GM12878 (cell line): Measurements from ENCODE around the gene NKG7. TPM values are rescaled to one million over a fixed set of nuclear protein-coding genes. Genes with fewer than 3 reads are reported as not detected.
A peak's percentile ranks its signal among the peaks of the same experiment; 100 is the strongest.

Experiments used
- ATAC-seq: fragments of 200-7000 bp; cut with Tn5 transposase; 3 replicates; pipeline ENCODE4 v1.9.1; 2020; ENCODE audit warnings: mild to moderate bottlenecking, moderate library complexity
- BruUV-seq: library from RNA; stranded (reverse); fragments of 400-500 nt; replicated peaks from 2 replicates; lab custom pipeline; 2021; lab: Mats Ljungman, UMichigan
- CTCF ChIA-PET: fragments of 300-600 bp; sonication (Branson Sonifier 250); formaldehyde crosslinking; extraction: SDS; loops from one replicate; lab custom pipeline; 2021; ENCODE audit warnings: inconsistent platforms; lab: Yijun Ruan, JAX
- POLR2A ChIA-PET: fragments of 350-600 bp; formaldehyde crosslinking; extraction: SDS; loops from one replicate; lab custom pipeline; 2021; ENCODE audit warnings: inconsistent platforms; lab: Charles Lee
- RAD21 ChIA-PET: fragments of 300-600 bp; sonication (Branson Sonifier 250); formaldehyde crosslinking; loops from one replicate; lab custom pipeline; 2023; ENCODE audit warnings: antibody characterized with exemption; ENCODE audit not compliant: unreplicated experiment; lab: Charles Lee
- SMC1A ChIA-PET: fragments of 300-600 bp; sonication (Branson Sonifier 250); formaldehyde crosslinking; loops from one replicate; lab custom pipeline; 2023; ENCODE audit not compliant: unreplicated experiment, uncharacterized antibody; lab: Charles Lee
- DNase-seq: peaks from one replicate; pipeline ENCODE4 v3.0.0-alpha.2; 2011; ENCODE audit warnings: low read depth, low spot score
- FAIRE-seq: peaks from 3 replicates; lab custom pipeline; 2011; peaks lifted over from hg19 to GRCh38; lab: Jason Lieb, UNC
- H2AFZ ChIP-seq: 2 replicates; pipeline ENCODE4 v1.6.0; 2011; ENCODE audit warnings: low read depth, low read length, control low read depth; ENCODE audit not compliant: control insufficient read depth
- H3K27ac ChIP-seq: 2 replicates; pipeline ENCODE4 v1.5.1; 2011; ENCODE audit warnings: control low read depth; ENCODE audit not compliant: control insufficient read depth, insufficient read depth
- H3K27me3 ChIP-seq, 2 experiments: replicated peaks in 1 of 2; 2 replicates each; pipeline versions ENCODE4 v1.6.0 to v1.6.1; 2011; ENCODE audit warnings: low read length in 1 of 2; ENCODE audit not compliant: control insufficient read depth in 2 of 2, insufficient read depth in 2 of 2
- H3K36me3 ChIP-seq, 2 experiments: 2 replicates each; pipeline ENCODE4 v1.5.1; 2011; ENCODE audit warnings: low read length in 1 of 2; ENCODE audit not compliant: control insufficient read depth in 2 of 2, insufficient read depth in 2 of 2
- H3K4me1 ChIP-seq: 2 replicates; pipeline ENCODE4 v1.6.1; 2011; ENCODE audit warnings: mild to moderate bottlenecking, low read length, moderate library complexity, mixed read lengths; ENCODE audit not compliant: control insufficient read depth, insufficient read depth
- H3K4me2 ChIP-seq: 2 replicates; pipeline ENCODE4 v1.6.0; 2011; ENCODE audit warnings: control low read depth; ENCODE audit not compliant: control insufficient read depth, insufficient read depth
- H3K4me3 ChIP-seq: fragments of 200-600 bp; sonication (generic); 2 replicates; pipeline ENCODE4 v1.5.1; 2016
- H3K79me2 ChIP-seq: 2 replicates; pipeline ENCODE4 v1.6.0; 2011; ENCODE audit warnings: low read length; ENCODE audit not compliant: control insufficient read depth, insufficient read depth
- H3K9ac ChIP-seq: 2 replicates; pipeline ENCODE4 v1.8.0; 2011; ENCODE audit warnings: low read length, control low read depth, mixed read lengths; ENCODE audit not compliant: control insufficient read depth, insufficient read depth
- H3K9me3 ChIP-seq: replicated peaks from 3 replicates; pipeline ENCODE4 v1.5.1; 2011; ENCODE audit warnings: mild to moderate bottlenecking, low read length; ENCODE audit not compliant: control insufficient read depth, insufficient read depth
- H4K20me1 ChIP-seq: 2 replicates; pipeline ENCODE4 v1.6.0; 2011; ENCODE audit not compliant: control insufficient read depth, insufficient read depth
- ASH2L ChIP-seq: fragments of 300-600, 200-600 bp; sonication (generic); IDR thresholded peaks from 2 replicates; pipeline ENCODE4 v1.6.1; 2017; ENCODE audit warnings: low read depth, mild to moderate bottlenecking, borderline replicate concordance
- CREM ChIP-seq: IDR thresholded peaks from 2 replicates; pipeline ENCODE4 v1.6.1; 2014; ENCODE audit warnings: antibody characterized with exemption, low read depth
- EED ChIP-seq: sonication (generic); IDR thresholded peaks from 2 replicates; pipeline ENCODE4 v1.6.1; 2016; ENCODE audit warnings: antibody characterized with exemption, low read depth
- EGR1 ChIP-seq, 2 experiments: IDR thresholded peaks; 1 replicate in 1 of 2; 2 replicates in 1 of 2; pipeline ENCODE4 v1.6.1; 2011 to 2012; ENCODE audit warnings: low read depth in 2 of 2, low read length in 2 of 2, borderline replicate concordance in 1 of 2, mild to moderate bottlenecking in 1 of 2, moderate library complexity in 1 of 2
- MYB ChIP-seq: fragments of 150-350 bp; IDR thresholded peaks from 2 replicates; pipeline ENCODE4 v1.6.1; 2014; ENCODE audit warnings: mild to moderate bottlenecking, low read depth, low read length, borderline replicate concordance
- MYC ChIP-seq: IDR thresholded peaks from 2 replicates; pipeline ENCODE4 v1.6.1; 2011; ENCODE audit warnings: mild to moderate bottlenecking, low read length, moderate library complexity, inconsistent platforms; ENCODE audit not compliant: insufficient read depth, insufficient replicate concordance, insufficient read length, severe bottlenecking
- NR2F1 ChIP-seq: fragments of 450-650 bp; conservative IDR thresholded peaks from 2 replicates; pipeline ENCODE4 v1.6.1; 2017; ENCODE audit warnings: mild to moderate bottlenecking
- SMAD1 ChIP-seq: fragments of 450-650 bp; IDR thresholded peaks from 2 replicates; pipeline ENCODE4 v1.6.1; 2018; ENCODE audit warnings: mild to moderate bottlenecking, low read depth; ENCODE audit not compliant: partially characterized antibody
- WGBS: methylation state at CpG from one replicate; pipeline ENCODE4 v1.1.6; 2016; ENCODE audit warnings: low lambda C conversion rate; ENCODE audit not compliant: insufficient replicate concordance, insufficient coverage; ENCODE audit errors: missing lambda C conversion rate; 5-methylcytosine and 5-hydroxymethylcytosine counted together
- in situ Hi-C: fragments of 300-500 bp; cut with MboI; formaldehyde crosslinking; loops from 9 replicates; pipeline ENCODE4 v1.14.3; 2018; ENCODE audit warnings: mixed read lengths
- intact Hi-C: fragments of 100-400 bp; cut with micrococcal nuclease; formaldehyde crosslinking; loops from one replicate; pipeline ENCODE4 v1.14.2; 2022; ENCODE audit not compliant: unreplicated experiment
- polyA plus RNA-seq, 11 experiments: library from polyadenylated mRNA; depleted of rRNA in 4 of 11; unstranded in 6 of 11; stranded (reverse) in 5 of 11; fragments of >200 nt; fragmentation: Nextera tagmentation in 4 of 11; fragmentation: Illumina TruSeq in 1 of 11; extraction: Ambion mirVana in 4 of 11; extraction: Trizol in 1 of 11; gene quantifications; 1 replicate in 1 of 11; 2 replicates in 10 of 11; pipeline versions ENCODE4 v1.2.1 to v1.2.3, GENCODE V29; 2011 to 2016; ENCODE audit warnings: inconsistent platforms in 2 of 11, missing spikeins in 2 of 11, low read depth in 1 of 11
- total RNA-seq, 4 experiments: library from RNA; depleted of rRNA in 3 of 4; stranded (reverse); fragments of >200 nt in 3 of 4; fragmentation: Illumina TruSeq in 1 of 4; extraction: Trizol in 1 of 4; gene quantifications; 2 replicates each; pipeline versions ENCODE4 v1.2.1 to v1.2.3, GENCODE V29; 2013 to 2021
- TF ChIP-seq, protein P1 (sequence below): IDR thresholded peaks from 2 replicates; pipeline ENCODE4 v1.6.1; 2011; ENCODE audit warnings: low read depth, low read length, improper control_type of control experiment, borderline replicate concordance
- TF ChIP-seq, protein P2 (sequence below): IDR thresholded peaks from 2 replicates; pipeline ENCODE4 v1.6.1; 2011; ENCODE audit warnings: borderline replicate concordance, low read depth, mild to moderate bottlenecking, moderate library complexity, low read length; ENCODE audit not compliant: insufficient read depth, poor library complexity, severe bottlenecking
- TF ChIP-seq, protein P3 (sequence below): fragments of 450-650 bp; IDR thresholded peaks from 2 replicates; pipeline ENCODE4 v1.6.1; 2018; ENCODE audit warnings: mild to moderate bottlenecking, low read depth, moderate library complexity; ENCODE audit not compliant: partially characterized antibody

NKG7 gene
- total and polyA plus RNA-seq, 10 of the 15 experiments (the other 5 are each of a cell fraction or from before 2014, with no cell fraction given) = 10.0 to 48.7 (median 22.3) TPM

DNA sequence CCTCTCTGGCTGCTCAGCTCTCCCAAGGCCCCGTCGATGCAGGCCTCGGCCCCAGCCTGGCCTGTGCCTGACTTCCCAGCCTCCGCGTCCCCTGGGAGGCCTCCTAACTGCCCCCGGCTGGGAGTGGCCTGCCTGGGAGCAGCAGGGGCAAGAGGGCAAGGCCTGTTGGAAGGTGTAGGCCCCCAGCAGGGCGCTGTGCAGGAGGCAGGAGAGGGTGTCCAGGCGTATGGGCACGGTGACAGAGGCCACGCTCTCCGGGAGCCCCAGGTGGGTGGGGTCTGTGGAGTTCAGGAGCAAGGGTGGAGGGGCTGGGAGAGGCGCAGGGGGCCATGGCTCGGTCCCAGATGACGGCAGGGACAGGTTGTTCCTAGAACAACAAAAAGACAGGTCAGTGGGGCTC is 16.7 kb upstream of the NKG7 start (continued):
- TF ChIP-seq EED = no peak
- TF ChIP-seq ASH2L = no peak
- no peak for TF ChIP-seq SMAD1
- TF ChIP-seq MYC = no peak
- no peak for TF ChIP-seq CREM
- TF ChIP-seq, protein P1, sequence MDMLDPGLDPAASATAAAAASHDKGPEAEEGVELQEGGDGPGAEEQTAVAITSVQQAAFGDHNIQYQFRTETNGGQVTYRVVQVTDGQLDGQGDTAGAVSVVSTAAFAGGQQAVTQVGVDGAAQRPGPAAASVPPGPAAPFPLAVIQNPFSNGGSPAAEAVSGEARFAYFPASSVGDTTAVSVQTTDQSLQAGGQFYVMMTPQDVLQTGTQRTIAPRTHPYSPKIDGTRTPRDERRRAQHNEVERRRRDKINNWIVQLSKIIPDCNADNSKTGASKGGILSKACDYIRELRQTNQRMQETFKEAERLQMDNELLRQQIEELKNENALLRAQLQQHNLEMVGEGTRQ = no peak

DNA sequence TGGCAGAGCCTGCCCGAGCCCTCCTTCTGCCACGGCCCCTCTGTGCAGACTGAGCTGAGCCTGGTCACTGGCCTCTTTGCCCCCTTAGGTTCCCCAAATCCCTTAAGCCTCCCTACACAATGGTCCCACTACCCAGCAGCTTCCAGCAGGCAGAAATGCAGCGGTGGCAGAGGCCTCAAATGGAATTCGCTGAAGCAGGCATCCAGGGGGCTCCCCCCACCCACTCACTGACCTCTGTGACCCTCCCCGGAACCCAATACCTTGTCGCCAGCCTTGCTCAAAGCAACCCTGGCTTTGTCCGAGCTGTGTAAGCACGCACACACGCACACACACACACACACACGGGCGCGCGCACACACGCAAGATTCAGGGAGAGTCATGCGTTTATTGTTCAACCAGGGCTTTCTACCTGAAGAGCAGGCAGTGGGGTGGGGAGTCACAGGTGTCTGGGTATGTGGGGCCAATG is 15.5 kb upstream of the NKG7 start, which contains the start of gene LIM2:
Gene LIM2, minus strand, starts transcription at position 51 of the 466 bp plus-strand sequence. CDS start 531 bp downstream, outside the sequence.
- no peak for DNase-seq
- Histone ChIP-seq H3K79me2 (no peaks in the 10 kb centered on the region), H4K20me1 (no peaks in the 10 kb centered on the region), H3K27me3 (no peaks in the 10 kb centered on the region), H3K4me1 (peaks cover 9% of the 10 kb centered on the region), H3K4me3 (no peak within 1 kb of the TSS), H3K27ac (no peak within 1 kb of the TSS), H3K9me3 (no peaks in the 10 kb centered on the region), H3K9ac (no peak within 1 kb of the TSS), H3K4me2 (no peak within 1 kb of the TSS), H2AFZ (no peak within 1 kb of the TSS), H3K36me3 (no peaks in the 10 kb centered on the region)
- no TSS peak for BruUV-seq
- ChIA-PET CTCF (interaction anchor here (0.7 to 0.8 kb wide), 2 partner anchors 29 to 273 kb away, joined by 3 read pairs; partner anchors contain the start of gene SIGLEC10), POLR2A (interaction anchor here (1.0 kb wide), 1 partner anchor 29 kb away, joined by 3 read pairs; the partner anchor contains the start of gene SIGLEC10), RAD21 (no interaction called here), SMC1A (interaction anchor here (0.9 kb wide), 1 partner anchor 12 kb away, joined by 3 read pairs; no protein-coding TSS in a partner anchor)
- TF ChIP-seq MYB = no peak
- peak in 1 of 2 experiments; percentile 59; a peak in 2 of 3 replicates for TF ChIP-seq EGR1 (IDR thresholded peaks at IDR 0.05; ENCODE audit: borderline replicate concordance in 1 of 2, low read depth in 2 of 2, low read length in 2 of 2)
- TF ChIP-seq, protein P2, sequence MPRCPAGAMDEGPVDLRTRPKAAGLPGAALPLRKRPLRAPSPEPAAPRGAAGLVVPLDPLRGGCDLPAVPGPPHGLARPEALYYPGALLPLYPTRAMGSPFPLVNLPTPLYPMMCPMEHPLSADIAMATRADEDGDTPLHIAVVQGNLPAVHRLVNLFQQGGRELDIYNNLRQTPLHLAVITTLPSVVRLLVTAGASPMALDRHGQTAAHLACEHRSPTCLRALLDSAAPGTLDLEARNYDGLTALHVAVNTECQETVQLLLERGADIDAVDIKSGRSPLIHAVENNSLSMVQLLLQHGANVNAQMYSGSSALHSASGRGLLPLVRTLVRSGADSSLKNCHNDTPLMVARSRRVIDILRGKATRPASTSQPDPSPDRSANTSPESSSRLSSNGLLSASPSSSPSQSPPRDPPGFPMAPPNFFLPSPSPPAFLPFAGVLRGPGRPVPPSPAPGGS = peak; percentile 74
- peak; percentile 80 for TF ChIP-seq NR2F1
- TF ChIP-seq, protein P3, sequence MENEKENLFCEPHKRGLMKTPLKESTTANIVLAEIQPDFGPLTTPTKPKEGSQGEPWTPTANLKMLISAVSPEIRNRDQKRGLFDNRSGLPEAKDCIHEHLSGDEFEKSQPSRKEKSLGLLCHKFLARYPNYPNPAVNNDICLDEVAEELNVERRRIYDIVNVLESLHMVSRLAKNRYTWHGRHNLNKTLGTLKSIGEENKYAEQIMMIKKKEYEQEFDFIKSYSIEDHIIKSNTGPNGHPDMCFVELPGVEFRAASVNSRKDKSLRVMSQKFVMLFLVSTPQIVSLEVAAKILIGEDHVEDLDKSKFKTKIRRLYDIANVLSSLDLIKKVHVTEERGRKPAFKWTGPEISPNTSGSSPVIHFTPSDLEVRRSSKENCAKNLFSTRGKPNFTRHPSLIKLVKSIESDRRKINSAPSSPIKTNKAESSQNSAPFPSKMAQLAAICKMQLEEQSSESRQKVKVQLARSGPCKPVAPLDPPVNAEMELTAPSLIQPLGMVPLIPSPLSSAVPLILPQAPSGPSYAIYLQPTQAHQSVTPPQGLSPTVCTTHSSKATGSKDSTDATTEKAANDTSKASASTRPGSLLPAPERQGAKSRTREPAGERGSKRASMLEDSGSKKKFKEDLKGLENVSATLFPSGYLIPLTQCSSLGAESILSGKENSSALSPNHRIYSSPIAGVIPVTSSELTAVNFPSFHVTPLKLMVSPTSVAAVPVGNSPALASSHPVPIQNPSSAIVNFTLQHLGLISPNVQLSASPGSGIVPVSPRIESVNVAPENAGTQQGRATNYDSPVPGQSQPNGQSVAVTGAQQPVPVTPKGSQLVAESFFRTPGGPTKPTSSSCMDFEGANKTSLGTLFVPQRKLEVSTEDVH = no peak
- FAIRE-seq = no peak
- WGBS = 66% methylated on average over 15 of the region's 15 CpGs
- in situ Hi-C loops = loop anchor here (25.0 kb wide), 1 partner anchor 1149 kb away; the partner anchor contains the start of gene ZNF808
- ATAC-seq = no peak
- intact Hi-C loops = no loop called here
